ENCODE measurements around the gene C15orf39.

The C15orf39 gene

GRCh38 chr15:75198560-75199356 is 2.9 kb upstream of the C15orf39 start:
- peak; percentile 64 for DNase-seq

GRCh38 chr15:75199357-75199940 is 2.2 kb upstream of the C15orf39 start:
- DNase-seq = no peak

- no peak for DNase-seq
Measured at GRCh38 chr15:75200391-75200764, 1.3 kb upstream of the C15orf39 start.

- peak; percentile 40 for DNase-seq
Measured at GRCh38 chr15:75200765-75201615, 692 bp upstream of the C15orf39 start.

- peak; percentile 92 for DNase-seq
Measured at GRCh38 chr15:75202251-75203016, 752 bp downstream of the C15orf39 start.

GRCh38 chr15:75203017-75203907 is 1.6 kb downstream of the C15orf39 start:
- DNase-seq = no peak

GRCh38 chr15:75203908-75204263 is 2.2 kb downstream of the C15orf39 start:
- DNase-seq = peak; percentile 47

- DNase-seq = peak; percentile 92
Measured at GRCh38 chr15:75204340-75205063, 2.8 kb downstream of the C15orf39 start.

- no peak for DNase-seq
Measured at GRCh38 chr15:75205064-75205395, 3.3 kb downstream of the C15orf39 start.

GRCh38 chr15:75206006-75206405 is 4.3 kb downstream of the C15orf39 start:
- no peak for DNase-seq

- DNase-seq = no peak
Measured at GRCh38 chr15:75206803-75207617, 5.3 kb downstream of the C15orf39 start.

- DNase-seq = no peak
Measured at GRCh38 chr15:75207618-75208500, 6.2 kb downstream of the C15orf39 start.

GRCh38 chr15:75208501-75209288 is 7.0 kb downstream of the C15orf39 start:
- no peak for DNase-seq

- no peak for DNase-seq
Measured at GRCh38 chr15:75209289-75209676, 7.6 kb downstream of the C15orf39 start.

GRCh38 chr15:75210811-75211230 is 9.1 kb downstream of the C15orf39 start:
- DNase-seq = no peak

GRCh38 chr15:75211436-75212199 is 9.9 kb downstream of the C15orf39 start:
- DNase-seq = no peak

- no peak for DNase-seq
Measured at GRCh38 chr15:75212200-75212858, 10.6 kb downstream of the C15orf39 start.

Measured in activated CD4-positive, alpha-beta T cell treated with anti-CD3 and anti-CD28 coated beads, Interleukin-10, Interleukin-2, amounts not matched to agents 100 ng/mL and 50 ng/mL, durations not matched to agents 16 hours and 8 hours (primary cell).